ENCODE results near the gene MAP2K5.

The MAP2K5 gene

DNA sequence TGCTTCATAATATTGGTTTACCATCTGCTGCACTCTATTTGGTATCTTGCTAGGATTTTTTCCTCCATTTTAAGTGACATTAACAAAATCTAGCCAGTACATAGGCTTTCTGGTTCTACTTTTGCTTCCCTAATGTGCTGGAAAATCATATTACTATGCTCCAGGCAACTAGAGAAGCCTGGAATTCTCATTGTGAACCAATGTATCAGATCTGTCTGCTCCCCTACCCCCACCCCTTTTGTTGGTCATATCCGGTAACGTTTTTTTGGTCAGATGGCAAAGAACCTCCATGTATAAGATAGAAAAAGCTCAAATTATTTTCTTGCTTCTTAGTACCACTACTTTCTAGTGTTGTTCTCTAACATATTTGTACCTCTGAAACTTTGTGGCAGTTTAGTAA, 17.1 kb downstream of the MAP2K5 start:
- TF ChIP-seq ARNTL (CRISPR knock-in tag; IDR thresholded peaks at IDR 0.05; ENCODE audit: borderline replicate concordance, low read depth) = no peak
- TF ChIP-seq ISL1 (CRISPR knock-in tag; IDR thresholded peaks at IDR 0.05) = no peak
- TF ChIP-seq, protein P1, sequence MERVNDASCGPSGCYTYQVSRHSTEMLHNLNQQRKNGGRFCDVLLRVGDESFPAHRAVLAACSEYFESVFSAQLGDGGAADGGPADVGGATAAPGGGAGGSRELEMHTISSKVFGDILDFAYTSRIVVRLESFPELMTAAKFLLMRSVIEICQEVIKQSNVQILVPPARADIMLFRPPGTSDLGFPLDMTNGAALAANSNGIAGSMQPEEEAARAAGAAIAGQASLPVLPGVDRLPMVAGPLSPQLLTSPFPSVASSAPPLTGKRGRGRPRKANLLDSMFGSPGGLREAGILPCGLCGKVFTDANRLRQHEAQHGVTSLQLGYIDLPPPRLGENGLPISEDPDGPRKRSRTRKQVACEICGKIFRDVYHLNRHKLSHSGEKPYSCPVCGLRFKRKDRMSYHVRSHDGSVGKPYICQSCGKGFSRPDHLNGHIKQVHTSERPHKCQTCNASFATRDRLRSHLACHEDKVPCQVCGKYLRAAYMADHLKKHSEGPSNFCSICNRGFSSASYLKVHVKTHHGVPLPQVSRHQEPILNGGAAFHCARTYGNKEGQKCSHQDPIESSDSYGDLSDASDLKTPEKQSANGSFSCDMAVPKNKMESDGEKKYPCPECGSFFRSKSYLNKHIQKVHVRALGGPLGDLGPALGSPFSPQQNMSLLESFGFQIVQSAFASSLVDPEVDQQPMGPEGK (CRISPR knock-in tag; IDR thresholded peaks at IDR 0.05; ENCODE audit: borderline replicate concordance) = no peak
- no peak for TF ChIP-seq TCF4 (CRISPR knock-in tag; IDR thresholded peaks at IDR 0.05; ENCODE audit: borderline replicate concordance)
- TF ChIP-seq ZFP30 (CRISPR knock-in tag; IDR thresholded peaks at IDR 0.05) = no peak
- no peak for ATAC-seq

DNA sequence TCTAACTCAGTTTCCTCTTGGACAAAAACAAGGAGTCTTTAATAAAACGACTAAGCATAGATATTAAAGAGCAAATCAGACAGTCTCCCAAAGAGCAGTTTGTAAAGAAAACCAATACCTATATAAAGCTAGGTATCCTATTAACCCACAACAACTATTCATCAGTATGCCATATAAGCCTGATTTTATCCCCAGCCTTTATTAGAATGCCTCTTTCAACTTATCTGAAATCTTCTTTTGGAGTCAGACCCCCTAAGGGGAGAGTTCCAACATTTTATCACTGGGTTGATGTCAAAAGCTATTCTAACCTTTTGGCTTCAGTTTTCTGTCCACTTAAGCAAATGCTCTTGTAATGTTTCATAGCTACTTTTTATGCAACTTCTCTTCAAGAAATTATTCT, 17.8 kb downstream of the MAP2K5 start:
- ATAC-seq = no peak
- TF ChIP-seq ZC3H10 (CRISPR knock-in tag; IDR thresholded peaks at IDR 0.05) (no peak), ZFP3 (CRISPR knock-in tag; IDR thresholded peaks at IDR 0.05) (no peak), ZNF8 (CRISPR knock-in tag; IDR thresholded peaks at IDR 0.05) (no peak), GLIS3 (CRISPR knock-in tag; IDR thresholded peaks at IDR 0.05) (no peak), TCF4 (CRISPR knock-in tag; IDR thresholded peaks at IDR 0.05; ENCODE audit: borderline replicate concordance) (no peak)
- TF ChIP-seq, protein P2, sequence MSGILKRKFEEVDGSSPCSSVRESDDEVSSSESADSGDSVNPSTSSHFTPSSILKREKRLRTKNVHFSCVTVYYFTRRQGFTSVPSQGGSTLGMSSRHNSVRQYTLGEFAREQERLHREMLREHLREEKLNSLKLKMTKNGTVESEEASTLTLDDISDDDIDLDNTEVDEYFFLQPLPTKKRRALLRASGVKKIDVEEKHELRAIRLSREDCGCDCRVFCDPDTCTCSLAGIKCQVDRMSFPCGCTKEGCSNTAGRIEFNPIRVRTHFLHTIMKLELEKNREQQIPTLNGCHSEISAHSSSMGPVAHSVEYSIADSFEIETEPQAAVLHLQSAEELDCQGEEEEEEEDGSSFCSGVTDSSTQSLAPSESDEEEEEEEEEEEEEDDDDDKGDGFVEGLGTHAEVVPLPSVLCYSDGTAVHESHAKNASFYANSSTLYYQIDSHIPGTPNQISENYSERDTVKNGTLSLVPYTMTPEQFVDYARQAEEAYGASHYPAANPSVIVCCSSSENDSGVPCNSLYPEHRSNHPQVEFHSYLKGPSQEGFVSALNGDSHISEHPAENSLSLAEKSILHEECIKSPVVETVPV (CRISPR knock-in tag; IDR thresholded peaks at IDR 0.05) = no peak
- TF ChIP-seq, protein P3, sequence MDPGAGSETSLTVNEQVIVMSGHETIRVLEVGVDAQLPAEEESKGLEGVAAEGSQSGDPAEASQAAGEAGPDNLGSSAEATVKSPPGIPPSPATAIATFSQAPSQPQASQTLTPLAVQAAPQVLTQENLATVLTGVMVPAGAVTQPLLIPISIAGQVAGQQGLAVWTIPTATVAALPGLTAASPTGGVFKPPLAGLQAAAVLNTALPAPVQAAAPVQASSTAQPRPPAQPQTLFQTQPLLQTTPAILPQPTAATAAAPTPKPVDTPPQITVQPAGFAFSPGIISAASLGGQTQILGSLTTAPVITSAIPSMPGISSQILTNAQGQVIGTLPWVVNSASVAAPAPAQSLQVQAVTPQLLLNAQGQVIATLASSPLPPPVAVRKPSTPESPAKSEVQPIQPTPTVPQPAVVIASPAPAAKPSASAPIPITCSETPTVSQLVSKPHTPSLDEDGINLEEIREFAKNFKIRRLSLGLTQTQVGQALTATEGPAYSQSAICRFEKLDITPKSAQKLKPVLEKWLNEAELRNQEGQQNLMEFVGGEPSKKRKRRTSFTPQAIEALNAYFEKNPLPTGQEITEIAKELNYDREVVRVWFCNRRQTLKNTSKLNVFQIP (CRISPR knock-in tag; IDR thresholded peaks at IDR 0.05; ENCODE audit: borderline replicate concordance, low read depth) = no peak

DNA sequence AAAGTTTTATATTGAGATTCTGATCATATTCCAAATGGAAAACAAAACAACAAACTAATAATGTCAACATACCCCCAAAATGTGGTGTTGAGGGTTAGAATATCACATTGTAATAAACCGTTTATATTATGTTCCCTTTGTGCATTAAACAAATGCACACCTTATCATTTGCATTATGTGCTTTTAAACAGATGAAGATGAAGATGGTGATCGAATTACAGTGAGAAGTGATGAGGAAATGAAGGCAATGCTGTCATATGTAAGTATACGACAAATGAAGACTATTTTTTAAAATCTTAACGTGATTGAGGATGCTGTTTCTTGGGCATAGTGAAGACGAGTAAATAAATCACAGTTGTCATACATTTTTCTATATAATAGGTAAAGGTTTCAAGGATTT, 20.6 kb downstream of the MAP2K5 start:
- no peak for ATAC-seq
- TF ChIP-seq CSDC2 (CRISPR knock-in tag; IDR thresholded peaks at IDR 0.05) = no peak
- TF ChIP-seq ZNF70 (CRISPR knock-in tag; IDR thresholded peaks at IDR 0.05) = no peak
- no peak for TF ChIP-seq PPARA (CRISPR knock-in tag; IDR thresholded peaks at IDR 0.05; ENCODE audit: borderline replicate concordance)
- no peak for TF ChIP-seq ZFP30 (CRISPR knock-in tag; IDR thresholded peaks at IDR 0.05)
- no peak for TF ChIP-seq TOX (CRISPR knock-in tag; IDR thresholded peaks at IDR 0.05; ENCODE audit: borderline replicate concordance)
- no peak for TF ChIP-seq ISL1 (CRISPR knock-in tag; IDR thresholded peaks at IDR 0.05)
- no peak for TF ChIP-seq GLIS3 (CRISPR knock-in tag; IDR thresholded peaks at IDR 0.05)
- TF ChIP-seq SNAI2 (CRISPR knock-in tag; IDR thresholded peaks at IDR 0.05) = no peak
- TF ChIP-seq, protein P2 (CRISPR knock-in tag; IDR thresholded peaks at IDR 0.05) = no peak
- TF ChIP-seq ESRRG (CRISPR knock-in tag; IDR thresholded peaks at IDR 0.05) = no peak
- TF ChIP-seq BACH2 (CRISPR knock-in tag; IDR thresholded peaks at IDR 0.05; ENCODE audit: borderline replicate concordance) = no peak
- TF ChIP-seq ZNF565 (CRISPR knock-in tag; conservative IDR thresholded peaks at IDR 0.05; ENCODE audit: low read depth) = no peak
- no peak for TF ChIP-seq TCF4 (CRISPR knock-in tag; IDR thresholded peaks at IDR 0.05; ENCODE audit: borderline replicate concordance)
- TF ChIP-seq, protein P3 (CRISPR knock-in tag; IDR thresholded peaks at IDR 0.05; ENCODE audit: borderline replicate concordance, low read depth) = no peak
- TF ChIP-seq ZFP3 (CRISPR knock-in tag; IDR thresholded peaks at IDR 0.05) = no peak
- TF ChIP-seq ZC3H10 (CRISPR knock-in tag; IDR thresholded peaks at IDR 0.05) = no peak
